HepG2 (cell line): ENCODE results near the gene ST3GAL5. TPM values are rescaled to one million over a fixed set of nuclear protein-coding genes. Genes with fewer than 3 reads are reported as not detected.

ENCODE experiments used
- ATAC-seq: fragments of 200-7000 bp; cut with Tn5 transposase; 3 replicates; pipeline ENCODE4 v1.9.1; 2020; ENCODE audit warnings: mild to moderate bottlenecking, moderate library complexity
- BruUV-seq: library from RNA; stranded (reverse); fragments of 400-500 nt; replicated peaks from 2 replicates; lab custom pipeline; 2021; lab: Mats Ljungman, UMichigan
- CTCF ChIA-PET: fragments of 300-600 bp; formaldehyde crosslinking; extraction: SDS; loops from one replicate; lab custom pipeline; 2021; ENCODE audit warnings: low total read pairs, inconsistent platforms, low intra/inter-chr PET ratio; lab: Yijun Ruan, JAX
- POLR2A ChIA-PET: fragments of 350-600 bp; sonication (Branson Sonifier 250); formaldehyde crosslinking; loops from one replicate; lab custom pipeline; 2020; ENCODE audit warnings: antibody characterized with exemption, inconsistent platforms; lab: Yijun Ruan, JAX
- DNase-seq: peaks from one replicate; pipeline ENCODE4 v3.0.0-alpha.2; 2015; ENCODE audit warnings: low spot score
- FAIRE-seq: peaks from 3 replicates; lab custom pipeline; 2011; peaks lifted over from hg19 to GRCh38; lab: Jason Lieb, UNC
- H2AFZ ChIP-seq: one replicate; pipeline ENCODE4 v1.6.1; 2011; ENCODE audit warnings: low read length, inconsistent platforms
- H3K27ac ChIP-seq: fragments of 300-600 bp; 3 replicates; pipeline ENCODE4 v1.8.0; 2011; ENCODE audit warnings: mixed run types, mild to moderate bottlenecking, mixed read lengths, low read length, inconsistent platforms; ENCODE audit not compliant: insufficient read depth; ENCODE audit errors: extremely low read length
- H3K27me3 ChIP-seq, 2 experiments: fragments of 200-600 bp in 1 of 2; 2 replicates in 1 of 2; 3 replicates in 1 of 2; pipeline versions ENCODE4 v1.6.0 to v1.8.0; 2011; ENCODE audit warnings: low read length in 2 of 2, mild to moderate bottlenecking in 2 of 2, moderate library complexity in 2 of 2, inconsistent platforms in 1 of 2; ENCODE audit not compliant: insufficient read depth in 2 of 2, control insufficient read depth in 1 of 2
- H3K36me3 ChIP-seq, 2 experiments: fragments of 200-600 bp in 1 of 2; replicated peaks in 1 of 2; 2 replicates in 1 of 2; 3 replicates in 1 of 2; pipeline versions ENCODE4 v1.5.1 to v1.8.0; 2011; ENCODE audit warnings: low read length in 2 of 2, inconsistent platforms in 1 of 2; ENCODE audit not compliant: insufficient read depth in 2 of 2, control insufficient read depth in 1 of 2
- H3K4me1 ChIP-seq: 2 replicates; pipeline ENCODE4 v1.5.1; 2012; ENCODE audit warnings: low read length, inconsistent platforms; ENCODE audit not compliant: insufficient read depth
- H3K4me2 ChIP-seq: 2 replicates; pipeline ENCODE4 v1.6.0; 2011; ENCODE audit warnings: low read depth, low read length, inconsistent platforms
- H3K4me3 ChIP-seq, 3 experiments: fragments of 200-600 bp in 1 of 3; sonication (generic), shearing (Covaris generic) in 1 of 3; replicated peaks in 1 of 3; 2 replicates each; pipeline ENCODE4 v1.5.1; 2011 to 2016; ENCODE audit warnings: low read length in 3 of 3, inconsistent platforms in 2 of 3, low read depth in 2 of 3, mild to moderate bottlenecking in 2 of 3, control low read depth in 1 of 3, mixed read lengths in 1 of 3; ENCODE audit not compliant: insufficient read depth in 1 of 3
- H3K79me2 ChIP-seq: one replicate; pipeline ENCODE4 v1.6.1; 2011; ENCODE audit warnings: low read length, inconsistent platforms; ENCODE audit not compliant: insufficient read depth
- H3K9ac ChIP-seq: 2 replicates; pipeline ENCODE4 v1.6.0; 2011; ENCODE audit warnings: mild to moderate bottlenecking, low read depth, low read length, inconsistent platforms; ENCODE audit not compliant: insufficient read depth
- H3K9me3 ChIP-seq: 2 replicates; pipeline ENCODE4 v1.5.1; 2012; ENCODE audit warnings: mild to moderate bottlenecking, low read length
- H4K20me1 ChIP-seq: 2 replicates; pipeline ENCODE4 v1.6.0; 2011; ENCODE audit warnings: inconsistent platforms, mild to moderate bottlenecking, low read length, moderate library complexity; ENCODE audit not compliant: insufficient read depth
- ATAD3A ChIP-seq: sonication (generic); formaldehyde crosslinking; IDR thresholded peaks from 2 replicates; pipeline ENCODE4 v1.4.0; 2020; ENCODE audit warnings: missing genetic modification reagents
- CCDC6 ChIP-seq: sonication (generic); formaldehyde crosslinking; IDR thresholded peaks from 2 replicates; pipeline ENCODE4 v1.8.1; 2022; ENCODE audit warnings: mild to moderate bottlenecking, missing genetic modification reagents, moderate library complexity
- FOXK2 ChIP-seq: fragments of 450-650 bp; IDR thresholded peaks from 2 replicates; pipeline ENCODE4 v1.6.1; 2016
- MAFK ChIP-seq, 2 experiments: IDR thresholded peaks in 1 of 2; conservative IDR thresholded peaks in 1 of 2; 2 replicates each; pipeline ENCODE4 v1.6.1; 2011; ENCODE audit warnings: improper control_type of control experiment in 2 of 2, low read length in 2 of 2
- PHF21A ChIP-seq: sonication (generic); formaldehyde crosslinking; IDR thresholded peaks from 2 replicates; pipeline ENCODE4 v1.5.0; 2020; ENCODE audit warnings: mild to moderate bottlenecking, missing genetic modification reagents
- RAD51 ChIP-seq: fragments of 450-650 bp; IDR thresholded peaks from 2 replicates; pipeline ENCODE4 v1.6.1; 2016; ENCODE audit warnings: borderline replicate concordance
- SOX5 ChIP-seq: IDR thresholded peaks from 2 replicates; pipeline ENCODE4 v1.6.1; 2016; ENCODE audit warnings: borderline replicate concordance
- SOX6 ChIP-seq, 2 experiments: fragments of 450-650 bp in 1 of 2; sonication (generic) in 1 of 2; formaldehyde crosslinking in 1 of 2; IDR thresholded peaks; 2 replicates each; pipeline versions ENCODE4 v1.4.0 to v1.6.1; 2017 to 2020; ENCODE audit warnings: antibody characterized with exemption in 1 of 2, mild to moderate bottlenecking in 1 of 2, missing genetic modification reagents in 1 of 2
- ZNF761 ChIP-seq: sonication (generic); formaldehyde crosslinking; conservative IDR thresholded peaks from 2 replicates; pipeline ENCODE4 v1.4.0; 2020; ENCODE audit warnings: mild to moderate bottlenecking, missing genetic modification reagents
- WGBS: methylation state at CpG from one replicate; pipeline ENCODE4 v1.1.6; 2017; ENCODE audit warnings: low lambda C conversion rate; 5-methylcytosine and 5-hydroxymethylcytosine counted together
- in situ Hi-C: cut with HindIII; loops from 2 replicates; pipeline ENCODE4 v1.10.0; 2017; ENCODE audit warnings: low pct_unique_long_range_greater_than_20kb; ENCODE audit not compliant: extremely low pct_ligation_motif_present
- intact Hi-C: fragments of 100-400 bp; cut with micrococcal nuclease; formaldehyde crosslinking; loops from one replicate; pipeline ENCODE4 v1.10.0; 2022; ENCODE audit not compliant: unreplicated experiment
- polyA plus RNA-seq, 8 experiments: library from polyadenylated mRNA; depleted of rRNA in 3 of 8; stranded (reverse) in 7 of 8; unstranded in 1 of 8; fragments of >200 nt; fragmentation: Illumina TruSeq in 4 of 8; extraction: Trizol in 4 of 8; gene quantifications; 2 replicates each; pipeline versions ENCODE4 v1.2.1 to v1.2.3, GENCODE V29; 2011 to 2016; ENCODE audit warnings: low read depth in 4 of 8, missing spikeins in 1 of 8, mixed read lengths in 1 of 8; ENCODE audit not compliant: insufficient read depth in 1 of 8
- total RNA-seq, 5 experiments: library from RNA; depleted of rRNA; stranded (reverse); fragments of >200 nt; fragmentation: Illumina TruSeq; extraction: Trizol; gene quantifications; 2 replicates each; pipeline ENCODE4 v1.2.3, GENCODE V29; 2016; ENCODE audit warnings: low read depth in 1 of 5

ST3GAL5 gene
- total and polyA plus RNA-seq, 2 of the 13 experiments (the other 11 are each of a cell fraction or from before 2014, with no cell fraction given) = 1.3 to 2.0 TPM

- peaks cover 13% of the 10 kb centered on the region for H3K4me1 ChIP-seq
- no peak for DNase-seq
- no peaks in the 10 kb centered on the region for H3K79me2 ChIP-seq
- FAIRE-seq = no peak
- no TSS peak for BruUV-seq
- no peak for ATAC-seq
- ChIA-PET POLR2A (no interaction called here), CTCF (no interaction called here)
- H3K36me3 ChIP-seq = no peaks in the 10 kb centered on the region
- in situ Hi-C loops = no loop called here
- H3K27me3 ChIP-seq = peaks cover 0 to 16% of the 10 kb centered on the region in 2 experiments; a peak in 3 of 5 replicates
- H3K9me3 ChIP-seq = no peaks in the 10 kb centered on the region
- H2AFZ ChIP-seq = no peak overlapping the region
- intact Hi-C loops = no loop called here
- 17% methylated on average over 2 of the region's 2 CpGs for WGBS
- no peak overlapping the region for H3K4me2 ChIP-seq
- H3K27ac ChIP-seq = no peak overlapping the region
- no peak overlapping the region for H3K9ac ChIP-seq
- no peak overlapping the region for H3K4me3 ChIP-seq
- TF ChIP-seq CCDC6 (CRISPR knock-in tag) (no peak), FOXK2 (peak; percentile 13; the same call in 1 of the 2 replicates), ZNF761 (no peak), RAD51 (0 out of 2 replicates have a peak, but pooled peaks have one; percentile 7), SOX6 (IDR thresholded peaks at IDR 0.05) (peak; percentile 79; the same call in 1 of the 2 replicates), SOX6 (CRISPR knock-in tag; IDR thresholded peaks at IDR 0.05) (no peak), SOX5 (CRISPR knock-in tag) (no peak)
- no peaks in the 10 kb centered on the region for H4K20me1 ChIP-seq
These were observed 36.5 kb upstream of the ST3GAL5 start for GRCh38 chr2:85925216-85925671.

DNA sequence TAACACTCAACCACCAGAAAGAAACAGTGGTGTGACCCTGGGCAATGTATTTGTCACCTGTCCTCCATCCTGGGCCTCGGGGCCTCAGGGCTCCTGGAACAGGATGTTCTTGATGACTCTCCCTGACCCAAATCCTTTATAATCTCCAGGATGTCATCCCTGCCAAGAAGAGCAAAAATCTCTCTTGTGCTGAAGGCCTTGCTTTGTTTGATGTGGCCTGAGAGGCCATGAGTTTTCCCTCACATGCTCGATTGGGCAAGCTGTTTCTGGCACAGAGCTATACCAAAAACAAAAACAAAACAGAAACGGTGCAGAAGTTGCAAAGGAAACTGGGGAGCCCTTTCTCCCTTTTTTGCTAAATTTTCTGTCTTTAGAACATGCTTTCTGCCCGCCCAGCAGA lies 35.7 kb upstream of the ST3GAL5 start:
- no peaks in the 10 kb centered on the region for H3K9me3 ChIP-seq
- no peaks in the 10 kb centered on the region for H3K79me2 ChIP-seq
- FAIRE-seq = no peak
- no TSS peak for BruUV-seq
- POLR2A ChIA-PET = no interaction called here
- intact Hi-C loops = no loop called here
- CTCF ChIA-PET = no interaction called here
- no peak overlapping the region for H3K27ac ChIP-seq
- no peaks in the 10 kb centered on the region for H4K20me1 ChIP-seq
- no peak for ATAC-seq
- TF ChIP-seq MAFK (conservative IDR thresholded peaks at IDR 0.05 in 1 of 2, IDR thresholded peaks at IDR 0.05 in 1 of 2; ENCODE audit: low read length in 2 of 2) (no peak), ATAD3A (CRISPR knock-in tag) (no peak), PHF21A (CRISPR knock-in tag) (no peak)
- H3K27me3 ChIP-seq = peaks cover 0 to 16% of the 10 kb centered on the region in 2 experiments; a peak in 3 of 5 replicates
- no peaks in the 10 kb centered on the region for H3K36me3 ChIP-seq
- in situ Hi-C loops = no loop called here
- H3K4me2 ChIP-seq = no peak overlapping the region
- peaks cover 13% of the 10 kb centered on the region for H3K4me1 ChIP-seq
- H3K4me3 ChIP-seq = no peak overlapping the region
- no peak overlapping the region for H3K9ac ChIP-seq
- H2AFZ ChIP-seq = no peak overlapping the region
- DNase-seq = no peak
- WGBS = 0% methylated on average over 4 of the region's 4 CpGs
